HepG2 (cell line): ENCODE data around the gene VPS4A. TPM values are rescaled to one million over a fixed set of nuclear protein-coding genes. Genes with fewer than 3 reads are reported as not detected.

Experiments
- ATF4 ChIP-seq, 2 experiments: fragments of 450-650 bp in 1 of 2; sonication (generic) in 1 of 2; formaldehyde crosslinking; IDR thresholded peaks; 2 replicates each; pipeline versions ENCODE4 v1.5.0 to v1.8.0; 2020 to 2022; ENCODE audit warnings: mild to moderate bottlenecking in 1 of 2, missing genetic modification reagents in 1 of 2
- CBX1 ChIP-seq: IDR thresholded peaks from one replicate; pipeline ENCODE4 v1.6.1; 2016; ENCODE audit warnings: antibody characterized with exemption, low read depth
- CENPX ChIP-seq: sonication (generic); formaldehyde crosslinking; IDR thresholded peaks from 2 replicates; pipeline ENCODE4 v1.9.0; 2021; ENCODE audit warnings: mild to moderate bottlenecking, missing genetic modification reagents, moderate library complexity
- GATA4 ChIP-seq: sonication (generic); IDR thresholded peaks from 2 replicates; pipeline ENCODE4 v1.6.1; 2016; ENCODE audit warnings: antibody characterized with exemption, low read depth, borderline replicate concordance
- HMG20A ChIP-seq: IDR thresholded peaks from 2 replicates; pipeline ENCODE4 v1.6.1; 2016; ENCODE audit warnings: borderline replicate concordance
- HNF4A ChIP-seq: sonication (generic); formaldehyde crosslinking; IDR thresholded peaks from 2 replicates; pipeline ENCODE4 v1.4.0; 2020; ENCODE audit warnings: missing genetic modification reagents
- MAZ ChIP-seq, 2 experiments: sonication (generic) in 1 of 2; formaldehyde crosslinking in 1 of 2; IDR thresholded peaks; 2 replicates each; pipeline versions ENCODE4 v1.5.0 to v1.6.1; 2012 to 2020; ENCODE audit warnings: low read depth in 2 of 2, mild to moderate bottlenecking in 2 of 2, borderline replicate concordance in 1 of 2, improper control_type of control experiment in 1 of 2, low read length in 1 of 2, missing genetic modification reagents in 1 of 2, moderate library complexity in 1 of 2
- MED1 ChIP-seq: sonication (generic); formaldehyde crosslinking; IDR thresholded peaks from 2 replicates; pipeline ENCODE4 v1.4.0; 2020; ENCODE audit warnings: missing genetic modification reagents
- NR3C1 ChIP-seq: sonication (generic); formaldehyde crosslinking; IDR thresholded peaks from 2 replicates; pipeline ENCODE4 v1.4.0; 2020; ENCODE audit warnings: missing genetic modification reagents
- SETDB1 ChIP-seq: sonication (generic); formaldehyde crosslinking; IDR thresholded peaks from 2 replicates; pipeline ENCODE4 v1.5.1; 2020; ENCODE audit warnings: missing genetic modification reagents, mild to moderate bottlenecking, borderline replicate concordance
- TCF12 ChIP-seq, 2 experiments: fragments of 450-650 bp in 1 of 2; sonication (generic) in 1 of 2; formaldehyde crosslinking in 1 of 2; IDR thresholded peaks; 2 replicates each; pipeline versions ENCODE4 v1.6.1 to v1.8.0; 2017 to 2022; ENCODE audit warnings: antibody characterized with exemption in 1 of 2, mild to moderate bottlenecking in 1 of 2, missing genetic modification reagents in 1 of 2, moderate library complexity in 1 of 2
- TCF7L2 ChIP-seq: IDR thresholded peaks from 2 replicates; pipeline ENCODE4 v1.6.1; 2011; ENCODE audit warnings: mild to moderate bottlenecking, low read depth, low read length, moderate library complexity
- ZBTB38 ChIP-seq: sonication (generic); formaldehyde crosslinking; IDR thresholded peaks from 2 replicates; pipeline ENCODE4 v1.5.1; 2020; ENCODE audit warnings: mild to moderate bottlenecking, missing genetic modification reagents
- ZNF558 ChIP-seq: sonication (generic); formaldehyde crosslinking; IDR thresholded peaks from 2 replicates; pipeline ENCODE4 v1.9.0; 2022; ENCODE audit warnings: mild to moderate bottlenecking, missing genetic modification reagents, borderline replicate concordance
- ZNF614 ChIP-seq: IDR thresholded peaks from 2 replicates; pipeline ENCODE4 v1.6.1; 2018; ENCODE audit warnings: missing biosample characterization, missing genetic modification reagents, inconsistent platforms, borderline replicate concordance
- ZNF75D ChIP-seq: sonication (generic); formaldehyde crosslinking; IDR thresholded peaks from 2 replicates; pipeline ENCODE4 v1.8.1; 2023; ENCODE audit warnings: missing genetic modification reagents, mild to moderate bottlenecking, borderline replicate concordance
- polyA plus RNA-seq, 8 experiments: library from polyadenylated mRNA; depleted of rRNA in 3 of 8; stranded (reverse) in 7 of 8; unstranded in 1 of 8; fragments of >200 nt; fragmentation: Illumina TruSeq in 4 of 8; extraction: Trizol in 4 of 8; gene quantifications; 2 replicates each; pipeline versions ENCODE4 v1.2.1 to v1.2.3, GENCODE V29; 2011 to 2016; ENCODE audit warnings: low read depth in 4 of 8, missing spikeins in 1 of 8, mixed read lengths in 1 of 8; ENCODE audit not compliant: insufficient read depth in 1 of 8
- total RNA-seq, 5 experiments: library from RNA; depleted of rRNA; stranded (reverse); fragments of >200 nt; fragmentation: Illumina TruSeq; extraction: Trizol; gene quantifications; 2 replicates each; pipeline ENCODE4 v1.2.3, GENCODE V29; 2016; ENCODE audit warnings: low read depth in 1 of 5
- TF ChIP-seq, protein P1 (sequence below): sonication (generic); formaldehyde crosslinking; IDR thresholded peaks from 2 replicates; pipeline ENCODE4 v1.4.0; 2020; ENCODE audit warnings: mild to moderate bottlenecking, missing genetic modification reagents
- TF ChIP-seq, protein P2 (sequence below): IDR thresholded peaks from 2 replicates; pipeline ENCODE4 v1.6.1; 2016; ENCODE audit warnings: mild to moderate bottlenecking

Gene VPS4A
- total and polyA plus RNA-seq, 2 of the 13 experiments (the other 11 are each of a cell fraction or from before 2014, with no cell fraction given) = 13.2 to 27.9 TPM

GRCh38 chr16:69350536-69351133 is 39.5 kb downstream of the VPS4A start (continued):
- no peak for TF ChIP-seq MAZ (IDR thresholded peaks at IDR 0.05; ENCODE audit: borderline replicate concordance, low read depth, low read length)
- no peak for TF ChIP-seq MAZ (CRISPR knock-in tag; IDR thresholded peaks at IDR 0.05; ENCODE audit: low read depth)
- TF ChIP-seq GATA4 = no peak
- TF ChIP-seq ZBTB38 (CRISPR knock-in tag) = no peak
- no peak for TF ChIP-seq TCF12 (IDR thresholded peaks at IDR 0.05)
- no peak for TF ChIP-seq TCF12 (CRISPR knock-in tag; IDR thresholded peaks at IDR 0.05)
- TF ChIP-seq CBX1 = no peak
- no peak for TF ChIP-seq ATF4 (CRISPR knock-in tag; IDR thresholded peaks at IDR 0.05)
- 0 out of 2 replicates have a peak, but pooled peaks have one; percentile 26 for TF ChIP-seq MED1
- no peak for TF ChIP-seq ZNF558 (CRISPR knock-in tag)
- TF ChIP-seq CENPX (CRISPR knock-in tag) = no peak
- TF ChIP-seq TCF7L2 = peak; percentile 53; the same call in 1 of the 2 replicates
- TF ChIP-seq ZNF614 (CRISPR knock-in tag) = no peak
- no peak; the same call in 1 of the 2 replicates for TF ChIP-seq HMG20A (CRISPR knock-in tag)
- no peak for TF ChIP-seq NR3C1 (CRISPR knock-in tag)
- TF ChIP-seq, protein P1, sequence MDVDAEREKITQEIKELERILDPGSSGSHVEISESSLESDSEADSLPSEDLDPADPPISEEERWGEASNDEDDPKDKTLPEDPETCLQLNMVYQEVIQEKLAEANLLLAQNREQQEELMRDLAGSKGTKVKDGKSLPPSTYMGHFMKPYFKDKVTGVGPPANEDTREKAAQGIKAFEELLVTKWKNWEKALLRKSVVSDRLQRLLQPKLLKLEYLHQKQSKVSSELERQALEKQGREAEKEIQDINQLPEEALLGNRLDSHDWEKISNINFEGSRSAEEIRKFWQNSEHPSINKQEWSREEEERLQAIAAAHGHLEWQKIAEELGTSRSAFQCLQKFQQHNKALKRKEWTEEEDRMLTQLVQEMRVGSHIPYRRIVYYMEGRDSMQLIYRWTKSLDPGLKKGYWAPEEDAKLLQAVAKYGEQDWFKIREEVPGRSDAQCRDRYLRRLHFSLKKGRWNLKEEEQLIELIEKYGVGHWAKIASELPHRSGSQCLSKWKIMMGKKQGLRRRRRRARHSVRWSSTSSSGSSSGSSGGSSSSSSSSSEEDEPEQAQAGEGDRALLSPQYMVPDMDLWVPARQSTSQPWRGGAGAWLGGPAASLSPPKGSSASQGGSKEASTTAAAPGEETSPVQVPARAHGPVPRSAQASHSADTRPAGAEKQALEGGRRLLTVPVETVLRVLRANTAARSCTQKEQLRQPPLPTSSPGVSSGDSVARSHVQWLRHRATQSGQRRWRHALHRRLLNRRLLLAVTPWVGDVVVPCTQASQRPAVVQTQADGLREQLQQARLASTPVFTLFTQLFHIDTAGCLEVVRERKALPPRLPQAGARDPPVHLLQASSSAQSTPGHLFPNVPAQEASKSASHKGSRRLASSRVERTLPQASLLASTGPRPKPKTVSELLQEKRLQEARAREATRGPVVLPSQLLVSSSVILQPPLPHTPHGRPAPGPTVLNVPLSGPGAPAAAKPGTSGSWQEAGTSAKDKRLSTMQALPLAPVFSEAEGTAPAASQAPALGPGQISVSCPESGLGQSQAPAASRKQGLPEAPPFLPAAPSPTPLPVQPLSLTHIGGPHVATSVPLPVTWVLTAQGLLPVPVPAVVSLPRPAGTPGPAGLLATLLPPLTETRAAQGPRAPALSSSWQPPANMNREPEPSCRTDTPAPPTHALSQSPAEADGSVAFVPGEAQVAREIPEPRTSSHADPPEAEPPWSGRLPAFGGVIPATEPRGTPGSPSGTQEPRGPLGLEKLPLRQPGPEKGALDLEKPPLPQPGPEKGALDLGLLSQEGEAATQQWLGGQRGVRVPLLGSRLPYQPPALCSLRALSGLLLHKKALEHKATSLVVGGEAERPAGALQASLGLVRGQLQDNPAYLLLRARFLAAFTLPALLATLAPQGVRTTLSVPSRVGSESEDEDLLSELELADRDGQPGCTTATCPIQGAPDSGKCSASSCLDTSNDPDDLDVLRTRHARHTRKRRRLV (CRISPR knock-in tag) = no peak
- TF ChIP-seq HNF4A (CRISPR knock-in tag) = no peak; the same call in 1 of the 2 replicates
- TF ChIP-seq SETDB1 = no peak
- TF ChIP-seq ZNF75D (CRISPR knock-in tag) = no peak
- TF ChIP-seq, protein P2, sequence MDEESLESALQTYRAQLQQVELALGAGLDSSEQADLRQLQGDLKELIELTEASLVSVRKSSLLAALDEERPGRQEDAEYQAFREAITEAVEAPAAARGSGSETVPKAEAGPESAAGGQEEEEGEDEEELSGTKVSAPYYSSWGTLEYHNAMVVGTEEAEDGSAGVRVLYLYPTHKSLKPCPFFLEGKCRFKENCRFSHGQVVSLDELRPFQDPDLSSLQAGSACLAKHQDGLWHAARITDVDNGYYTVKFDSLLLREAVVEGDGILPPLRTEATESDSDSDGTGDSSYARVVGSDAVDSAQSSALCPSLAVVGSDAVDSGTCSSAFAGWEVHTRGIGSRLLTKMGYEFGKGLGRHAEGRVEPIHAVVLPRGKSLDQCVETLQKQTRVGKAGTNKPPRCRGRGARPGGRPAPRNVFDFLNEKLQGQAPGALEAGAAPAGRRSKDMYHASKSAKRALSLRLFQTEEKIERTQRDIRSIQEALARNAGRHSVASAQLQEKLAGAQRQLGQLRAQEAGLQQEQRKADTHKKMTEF = no peak
